GM18951 (cell line): ENCODE measurements around the gene PRKACB.

Experiments used
- POLR2A ChIP-seq: IDR thresholded peaks from 4 replicates; pipeline ENCODE4 v1.6.1; 2011; ENCODE audit warnings: mild to moderate bottlenecking; ENCODE audit not compliant: insufficient read length, insufficient read depth; ENCODE audit errors: extremely low read depth
- in situ Hi-C: fragments of 300-500 bp; cut with MboI; formaldehyde crosslinking; loops from one replicate; pipeline ENCODE4 v1.12.0; 2022; ENCODE audit warnings: low sequenced_read_pairs, mixed read lengths, inconsistent platforms; ENCODE audit not compliant: unreplicated experiment

PRKACB gene

DNA sequence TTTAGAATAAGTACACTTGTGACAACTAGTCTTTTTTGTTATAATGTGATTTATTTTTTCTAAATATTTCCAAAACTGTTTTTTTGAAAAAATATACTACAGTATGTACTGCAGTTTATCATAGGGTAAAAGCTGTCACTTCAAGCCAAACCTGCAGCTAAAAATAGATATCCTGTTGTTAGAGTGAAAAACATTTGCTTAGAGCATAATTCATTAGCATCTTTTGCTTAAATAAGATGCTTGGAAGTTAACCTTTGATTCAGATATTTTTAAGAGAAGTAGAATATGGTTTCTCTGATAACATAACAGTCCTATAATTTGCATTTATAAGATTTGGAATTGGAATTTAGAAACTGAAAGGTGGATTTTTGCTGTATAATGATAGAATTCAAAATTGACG lies 21.5 kb downstream of the PRKACB start:
- in situ Hi-C loops, result no loop called here
- TF ChIP-seq POLR2A, result no peak

DNA sequence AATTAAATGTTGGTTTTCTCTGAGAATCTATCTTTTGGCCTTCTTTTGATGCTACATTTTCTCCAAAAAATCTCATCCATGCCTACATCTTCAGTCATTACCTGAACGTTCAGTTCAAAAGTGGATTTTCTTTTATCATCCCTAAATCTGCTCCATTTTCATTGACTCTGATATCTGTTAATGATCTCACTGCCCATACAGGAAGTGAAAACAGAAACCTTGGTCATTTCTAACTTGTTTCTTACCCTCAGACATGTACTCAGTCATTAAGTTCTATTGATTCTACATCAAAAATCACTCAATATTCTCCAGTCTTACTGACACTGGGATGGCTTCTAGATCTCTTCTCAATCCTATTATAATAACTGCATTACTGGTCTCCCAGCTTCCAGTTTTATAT lies 22.7 kb downstream of the PRKACB start:
- no peak for TF ChIP-seq POLR2A
- in situ Hi-C loops, result no loop called here

DNA sequence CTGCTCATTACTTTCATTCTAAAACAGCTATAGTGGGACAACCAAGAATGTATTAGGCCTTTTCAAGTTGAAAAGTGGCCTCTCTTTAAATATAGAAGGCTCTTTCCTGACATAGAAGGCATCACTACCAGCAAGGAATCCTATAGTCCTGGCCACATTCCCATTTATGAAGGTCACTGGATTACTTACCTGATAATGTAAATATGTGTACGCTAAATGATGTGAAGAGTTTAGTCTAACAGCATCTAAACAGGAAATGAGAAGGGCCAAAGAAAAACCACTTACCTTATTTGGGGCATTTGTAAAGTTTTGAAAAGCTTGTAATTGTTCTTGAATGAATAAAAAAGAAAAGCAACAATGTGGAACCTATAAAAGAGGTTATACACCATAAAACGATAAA lies 24.7 kb downstream of the PRKACB start:
- in situ Hi-C loops, result no loop called here
- no peak for TF ChIP-seq POLR2A

DNA sequence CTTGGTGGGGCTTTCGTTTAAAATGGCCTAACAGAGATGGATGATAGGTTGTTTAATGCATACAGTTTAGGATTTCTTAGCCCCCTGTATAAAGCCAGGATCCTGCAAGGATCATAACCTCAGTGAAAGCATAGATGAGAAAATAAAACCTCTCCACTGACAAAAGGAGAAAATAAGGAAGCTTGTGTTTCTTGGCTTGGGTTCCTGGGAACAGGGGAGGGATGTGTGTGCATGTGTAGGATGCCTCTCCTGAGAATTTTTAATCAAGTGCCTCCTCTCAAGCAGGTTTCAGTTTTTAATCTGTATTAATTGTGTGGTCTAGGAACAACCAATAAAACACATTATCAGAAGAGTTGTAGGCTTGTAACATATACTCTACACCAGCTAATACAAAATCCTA lies 26.1 kb downstream of the PRKACB start:
- TF ChIP-seq POLR2A, result no peak
- in situ Hi-C loops, result no loop called here

DNA sequence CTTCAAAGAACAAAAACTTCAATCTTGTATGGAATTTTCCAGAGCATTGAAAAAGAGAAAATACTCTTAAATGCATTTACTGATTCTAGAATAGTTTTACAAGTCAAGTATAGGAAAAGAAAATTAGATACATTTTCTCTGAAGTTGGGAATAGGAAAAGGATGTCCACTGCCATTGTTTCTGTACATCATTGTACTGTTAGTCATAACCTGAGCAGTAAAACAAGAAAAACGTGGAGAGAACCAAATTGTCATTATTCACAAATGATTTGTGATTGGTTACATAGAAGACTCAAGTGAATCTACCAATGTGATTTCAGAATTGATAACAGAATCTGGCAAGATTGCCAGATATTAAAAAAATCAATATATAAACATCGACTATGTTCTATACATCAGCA lies 27.4 kb downstream of the PRKACB start:
- TF ChIP-seq POLR2A, result no peak
- in situ Hi-C loops, result no loop called here

DNA sequence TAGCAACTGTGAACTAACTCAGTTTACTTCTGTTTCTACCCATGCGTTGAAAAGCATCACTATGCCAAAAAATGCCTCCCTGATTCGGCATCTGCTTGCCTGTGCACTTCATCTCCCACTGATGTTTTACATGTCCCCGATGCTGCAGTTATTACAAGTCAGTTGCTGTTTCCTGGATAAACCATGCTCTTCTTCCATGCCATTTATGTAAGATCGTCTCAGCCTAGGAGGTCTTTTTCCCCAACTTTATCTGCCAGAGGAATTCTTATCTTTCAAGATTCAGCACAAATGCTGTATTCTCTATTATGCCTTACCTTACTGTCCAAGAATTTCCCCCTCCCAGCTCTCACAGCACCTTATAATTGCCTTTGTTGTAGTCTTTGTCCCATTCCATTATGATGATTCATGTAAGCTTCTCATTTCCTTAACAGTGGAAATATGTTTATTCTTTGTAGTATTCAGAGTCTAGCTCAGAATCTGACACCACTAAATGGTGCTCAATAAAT lies 30.0 kb downstream of the PRKACB start:
- in situ Hi-C loops, result no loop called here
- no peak for TF ChIP-seq POLR2A

DNA sequence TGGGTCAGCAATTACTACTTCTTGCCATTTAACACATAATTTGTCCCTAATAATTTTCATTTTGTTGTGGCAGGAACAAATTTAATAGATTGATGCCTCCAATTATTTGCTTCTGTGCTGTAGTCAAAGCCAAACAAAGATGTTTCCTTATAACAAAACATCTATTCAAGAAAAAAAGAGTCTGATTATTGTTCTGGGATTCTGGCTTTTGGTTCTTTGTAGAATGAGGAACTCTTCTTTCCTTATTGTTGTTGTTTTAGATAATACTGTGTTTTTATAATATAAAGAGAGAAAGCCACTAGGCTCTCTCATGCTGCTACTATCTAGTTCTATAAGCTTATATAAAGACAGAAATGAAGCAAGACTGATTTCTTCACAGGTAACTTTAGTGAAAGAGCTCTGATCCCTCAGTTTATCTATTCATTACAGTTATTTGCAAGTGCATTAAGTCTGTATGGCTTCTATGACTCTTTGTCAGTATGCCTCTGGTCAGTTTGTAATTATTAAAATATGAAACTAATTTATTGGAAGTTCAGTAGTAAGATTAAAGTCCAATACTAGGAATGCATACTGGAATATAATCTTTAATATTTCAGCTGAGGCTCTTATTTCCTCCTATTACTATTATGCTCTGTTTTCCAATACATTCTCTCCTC lies 37.4 kb downstream of the PRKACB start:
- no peak for TF ChIP-seq POLR2A
- in situ Hi-C loops, result no loop called here

DNA sequence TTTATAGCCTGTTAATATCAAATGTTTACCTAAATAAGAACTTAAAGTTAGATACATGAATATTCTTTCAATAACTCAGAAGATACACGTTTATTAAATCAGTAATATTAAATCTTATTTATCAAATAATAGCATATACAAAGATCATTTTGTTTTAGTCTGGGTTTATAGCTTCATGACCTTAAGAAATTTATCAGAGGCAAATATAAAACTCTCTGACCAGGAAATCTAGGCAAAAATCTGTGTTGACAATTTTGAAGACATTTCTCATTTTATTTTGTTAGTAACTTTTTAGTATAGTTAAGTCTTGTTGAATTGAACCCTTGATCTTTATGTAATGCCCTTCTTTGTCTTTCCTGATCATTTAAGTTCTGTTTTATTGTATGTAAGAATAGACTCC lies 46.4 kb downstream of the PRKACB start:
- in situ Hi-C loops, result no loop called here
- TF ChIP-seq POLR2A, result no peak

DNA sequence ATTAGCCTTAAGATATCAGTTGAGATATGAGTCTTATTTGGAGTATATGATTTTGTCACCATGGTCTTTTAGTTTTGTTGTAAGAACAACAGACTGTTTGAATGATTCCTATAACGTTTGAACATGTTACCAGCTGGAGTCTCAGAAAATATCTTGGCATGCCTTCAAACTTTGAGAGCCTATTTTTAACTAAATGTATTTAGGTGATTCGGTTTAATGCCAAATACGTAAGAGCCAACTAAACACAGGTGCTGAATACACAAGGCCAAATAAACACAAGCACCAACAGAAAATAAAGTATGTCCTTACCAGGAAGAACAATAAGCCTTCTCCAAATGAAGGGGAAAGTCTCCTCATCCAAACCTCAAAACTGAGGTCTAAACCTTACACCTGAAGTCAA lies 48.6 kb downstream of the PRKACB start:
- no peak for TF ChIP-seq POLR2A
- in situ Hi-C loops, result no loop called here

DNA sequence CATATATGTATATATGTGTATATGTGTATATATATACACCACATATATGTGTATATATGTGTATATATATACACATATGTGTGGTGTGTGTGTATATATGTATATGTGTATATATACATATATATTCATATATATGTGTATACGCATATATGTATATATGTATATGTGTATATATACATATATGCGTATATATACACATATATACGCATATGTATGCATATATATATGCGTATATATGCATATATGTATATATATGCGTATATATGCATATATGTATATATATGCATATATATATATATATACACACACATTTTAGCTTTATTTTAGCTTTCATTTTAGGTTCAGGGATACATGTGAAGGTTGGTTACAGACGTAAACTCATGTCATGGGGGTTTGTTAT lies 54.8 kb downstream of the PRKACB start:
- no peak for TF ChIP-seq POLR2A
- in situ Hi-C loops, result no loop called here

DNA sequence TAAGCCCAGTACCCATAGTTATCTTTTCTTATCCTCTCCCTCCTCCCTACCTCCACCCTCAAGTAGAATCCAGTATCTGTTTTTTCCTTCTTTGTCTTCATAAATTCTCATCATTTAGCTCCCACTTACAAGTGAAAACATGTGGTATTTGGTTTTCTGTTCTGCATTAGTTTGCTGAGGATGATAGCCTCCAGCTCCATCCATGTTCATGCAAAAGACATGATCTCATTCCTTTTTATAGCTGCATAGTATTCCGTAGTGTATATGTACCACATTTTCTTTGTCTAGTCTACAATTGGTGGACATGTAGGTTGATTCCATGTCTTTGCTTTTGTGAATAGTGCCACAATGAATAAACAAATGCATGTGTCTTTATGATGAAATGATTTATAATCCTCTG lies 55.2 kb downstream of the PRKACB start:
- TF ChIP-seq POLR2A, result no peak
- in situ Hi-C loops, result no loop called here

DNA sequence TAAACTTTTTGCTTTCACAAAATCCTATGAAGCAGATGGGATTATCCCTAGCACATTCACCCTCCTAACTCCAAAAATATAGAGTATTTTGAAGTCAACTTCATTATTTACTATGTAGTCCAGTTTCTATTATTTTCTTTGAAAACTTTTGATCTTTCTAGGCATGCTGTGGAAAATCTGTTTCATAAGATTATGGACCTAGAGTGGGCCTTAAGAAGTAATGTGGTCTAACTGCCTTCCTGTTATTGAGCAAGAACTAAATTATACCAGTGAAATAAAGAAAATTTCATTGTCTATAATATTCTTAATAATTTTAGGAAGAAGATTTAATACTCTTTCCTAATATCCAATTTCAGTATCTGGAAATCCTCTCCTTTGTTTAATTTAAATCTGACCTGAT lies 58.1 kb downstream of the PRKACB start:
- in situ Hi-C loops, result no loop called here
- TF ChIP-seq POLR2A, result no peak

DNA sequence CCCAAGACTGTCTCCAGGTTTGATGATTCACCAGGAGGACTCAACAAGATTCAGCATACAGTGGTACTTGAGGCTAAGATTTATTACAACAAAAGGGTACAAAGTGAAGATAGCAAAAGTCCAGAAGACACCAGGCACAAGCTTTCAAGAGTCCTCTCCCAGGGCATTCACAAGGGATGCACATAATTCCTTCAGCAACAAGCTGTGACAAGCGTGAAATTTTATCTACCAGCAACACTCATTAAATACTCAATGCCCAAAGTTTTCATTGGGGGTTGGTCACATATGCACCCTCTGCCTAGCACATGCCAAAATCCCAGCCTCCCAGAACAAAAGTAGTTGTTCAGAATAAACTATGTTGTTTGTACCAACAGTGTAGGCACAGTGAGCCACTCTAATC lies 62.3 kb downstream of the PRKACB start:
- TF ChIP-seq POLR2A, result no peak
- in situ Hi-C loops, result no loop called here

DNA sequence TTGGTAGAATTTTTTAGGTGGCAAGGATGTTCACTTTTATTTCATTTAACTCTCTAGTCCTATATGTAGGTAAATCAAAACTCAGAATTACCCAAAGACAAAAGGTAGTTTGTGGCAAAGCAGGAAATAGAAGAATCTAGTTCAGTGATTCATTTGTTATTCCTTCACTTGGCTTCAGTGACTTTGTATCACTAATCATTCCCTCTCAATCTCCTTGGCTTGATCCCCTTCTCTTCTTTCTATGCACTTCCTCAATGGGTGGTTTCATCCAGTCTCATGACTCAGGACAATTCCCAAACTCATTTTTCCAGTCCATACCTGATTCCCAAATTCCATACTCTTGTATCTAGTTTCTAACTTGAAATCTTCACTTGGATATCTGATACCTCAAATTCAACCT lies 64.9 kb downstream of the PRKACB start:
- in situ Hi-C loops, result no loop called here
- no peak for TF ChIP-seq POLR2A

DNA sequence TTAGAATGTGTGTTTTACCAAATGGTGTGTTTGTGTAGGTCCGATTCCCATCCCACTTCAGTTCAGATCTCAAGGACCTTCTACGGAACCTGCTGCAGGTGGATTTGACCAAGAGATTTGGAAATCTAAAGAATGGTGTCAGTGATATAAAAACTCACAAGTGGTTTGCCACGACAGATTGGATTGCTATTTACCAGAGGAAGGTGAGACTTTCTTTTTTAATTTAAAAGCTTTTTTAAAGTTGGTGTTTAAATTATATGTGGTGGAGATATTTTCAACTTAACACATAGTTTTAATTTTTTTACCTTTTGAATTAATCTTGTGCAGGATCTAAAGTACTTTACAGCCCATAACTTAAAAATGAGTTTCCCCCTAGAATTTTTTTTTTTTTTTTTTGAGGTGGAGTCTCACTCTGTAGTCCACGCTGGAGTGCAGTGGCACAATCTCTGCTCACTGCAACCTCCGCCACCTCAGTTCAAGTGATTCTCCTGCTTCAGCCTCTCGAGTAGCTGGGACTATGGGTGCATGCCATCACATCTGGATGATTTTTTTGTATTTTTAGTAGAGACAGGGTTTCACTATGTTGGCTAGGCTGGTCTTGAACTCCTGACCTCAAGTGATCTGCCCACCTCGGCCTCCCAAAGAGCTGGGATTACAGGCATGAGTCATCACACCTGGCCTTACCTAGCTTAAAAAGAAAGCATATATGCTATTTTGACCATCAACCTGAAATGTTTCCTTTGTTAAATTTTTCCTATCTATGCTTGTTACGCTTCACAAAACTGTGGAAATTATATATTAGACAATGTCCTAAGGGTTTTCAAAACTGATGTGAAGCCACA lies 70.3 kb downstream of the PRKACB start:
- in situ Hi-C loops, result no loop called here
- no peak for TF ChIP-seq POLR2A

DNA sequence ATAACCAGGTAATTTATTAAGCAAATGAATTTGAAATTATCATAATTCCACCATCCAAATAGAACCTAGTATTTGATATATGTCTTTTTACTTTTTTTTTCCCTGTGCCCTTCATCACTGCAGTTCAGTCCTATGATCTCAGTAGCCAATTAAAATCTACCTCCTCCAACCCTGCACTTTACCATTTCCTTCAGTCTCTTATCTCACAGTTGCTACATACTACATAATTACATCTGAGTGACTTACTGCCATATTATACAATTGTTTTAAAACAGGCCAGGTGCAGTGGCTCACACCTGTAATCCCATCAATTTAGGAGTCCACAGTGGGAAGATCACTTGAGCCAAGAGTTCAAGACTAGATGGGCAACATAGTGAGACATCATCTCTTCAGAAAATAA lies 73.2 kb downstream of the PRKACB start:
- TF ChIP-seq POLR2A, result no peak
- in situ Hi-C loops, result no loop called here
